ENCODE data around the gene TOM1L2.

- TF ChIP-seq YY1 (IDR thresholded peaks at IDR 0.05; ENCODE audit: extremely low read depth, insufficient replicate concordance, low read depth, low read length): no peak
- no peak for TF ChIP-seq JUND (IDR thresholded peaks at IDR 0.05)
- TF ChIP-seq CEBPB (IDR thresholded peaks at IDR 0.05; ENCODE audit: low read depth): no peak
- no peak for TF ChIP-seq CTCF (IDR thresholded peaks at IDR 0.05 in 2 of 3, conservative IDR thresholded peaks at IDR 0.05 in 1 of 3; ENCODE audit: borderline replicate concordance in 1 of 3, insufficient read depth in 1 of 3, low read depth in 2 of 3, low read length in 2 of 3)
- TF ChIP-seq SIN3A (IDR thresholded peaks at IDR 0.05; ENCODE audit: low read depth): no peak
- TF ChIP-seq REST (IDR thresholded peaks at IDR 0.05; ENCODE audit: low read depth): no peak
- TF ChIP-seq EZH2 (IDR thresholded peaks at IDR 0.05): no peak
- TF ChIP-seq POLR2A (IDR thresholded peaks at IDR 0.05; ENCODE audit: borderline replicate concordance, extremely low read depth, insufficient read depth, insufficient read length): no peak
- no peak for TF ChIP-seq POLR2AphosphoS5 (IDR thresholded peaks at IDR 0.05; ENCODE audit: low read depth, low read length)
- no peak for TF ChIP-seq CBX3 (IDR thresholded peaks at IDR 0.05; ENCODE audit: low read depth)
- TF ChIP-seq EGR1 (IDR thresholded peaks at IDR 0.05; ENCODE audit: low read depth): no peak
These were observed 13.2 kb downstream of the TOM1L2 start for GRCh38 chr17:17958982-17959381.
